Hematopoietic multipotent progenitor cell treated with erythropoietin and hydrocortisone succinate and interleukin-3 and kit ligand, for 6 days (in vitro differentiated cells): ENCODE measurements around the gene ANAPC2.

ENCODE experiments used
- DNase-seq: peaks from one replicate; pipeline ENCODE4 v3.0.0-alpha.2; 2015

The ANAPC2 gene

GRCh38 chr9:137226338-137227053 is 38.1 kb upstream of the ANAPC2 start:
- no peak for DNase-seq

GRCh38 chr9:137225699-137226331 is 37.5 kb upstream of the ANAPC2 start:
- no peak for DNase-seq

GRCh38 chr9:137224830-137225694 is 36.7 kb upstream of the ANAPC2 start, which contains the start of gene CYSRT1:
Gene CYSRT1, plus strand, starts transcription at chr9:137225174. Its CDS starts 448 bp downstream, at chr9:137225622.
- peak; percentile 31 for DNase-seq

GRCh38 chr9:137223078-137223970 is 35.0 kb upstream of the ANAPC2 start:
- DNase-seq, result peak; percentile 99

- no peak for DNase-seq
Measured at GRCh38 chr9:137222190-137223077, 34.1 kb upstream of the ANAPC2 start, which contains the start of gene RNF208. Gene RNF208, minus strand, starts transcription at chr9:137222240. Its CDS starts 1,028 bp downstream, at chr9:137221212.

GRCh38 chr9:137221506-137222111 is 33.2 kb upstream of the ANAPC2 start:
- DNase-seq, result no peak

GRCh38 chr9:137221095-137221505 is 32.7 kb upstream of the ANAPC2 start:
- DNase-seq, result no peak

GRCh38 chr9:137220317-137221094 is 32.1 kb upstream of the ANAPC2 start:
- DNase-seq, result no peak

GRCh38 chr9:137219757-137220316 is 31.5 kb upstream of the ANAPC2 start:
- DNase-seq, result no peak

- peak; percentile 89 for DNase-seq
Measured at GRCh38 chr9:137218754-137219271, 30.5 kb upstream of the ANAPC2 start.

GRCh38 chr9:137218212-137218753 is 29.9 kb upstream of the ANAPC2 start:
- DNase-seq, result no peak

GRCh38 chr9:137217276-137218211 is 29.2 kb upstream of the ANAPC2 start:
- DNase-seq, result no peak

GRCh38 chr9:137216188-137216965 is 28.0 kb upstream of the ANAPC2 start:
- no peak for DNase-seq

GRCh38 chr9:137215196-137215986 is 27.0 kb upstream of the ANAPC2 start:
- no peak for DNase-seq

GRCh38 chr9:137214620-137215019 is 26.3 kb upstream of the ANAPC2 start:
- DNase-seq, result no peak
